WI38 (cell line): ENCODE measurements around the gene SLC8B1.
"Not testable (repeated sequence)": the region's sequence is repeated elsewhere in the genome, so short reads cannot be mapped to it uniquely, and the experiment has no call there.

Experiments
- H3K4me3 ChIP-seq: 2 replicates; pipeline ENCODE4 v1.5.1; 2011; ENCODE audit warnings: low read depth, mild to moderate bottlenecking, control low read depth, low read length
- TF ChIP-seq, protein P1 (sequence below): IDR thresholded peaks from 2 replicates; pipeline ENCODE4 v1.5.1; 2012; ENCODE audit warnings: low read depth, mild to moderate bottlenecking, control low read depth, low read length

SLC8B1 gene

DNA sequence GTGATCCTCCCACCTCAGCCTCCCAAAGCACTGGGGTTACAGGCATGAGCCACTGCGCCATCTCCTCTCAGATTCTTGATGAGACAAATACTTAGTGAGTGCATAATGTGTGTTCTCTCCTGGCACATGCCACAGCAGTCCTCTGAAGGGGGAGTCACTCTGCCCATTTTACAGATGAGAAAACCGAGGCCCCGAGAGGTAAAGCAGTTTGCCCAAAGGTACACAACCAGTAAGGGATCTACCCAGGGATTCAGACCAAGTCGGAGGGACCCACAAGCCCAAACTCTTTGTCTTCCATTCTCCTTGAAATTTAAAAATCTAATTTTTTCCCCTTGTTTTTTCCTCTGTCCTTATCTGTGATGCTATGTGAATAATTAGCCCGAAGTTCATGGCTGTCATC lies 29.8 kb upstream of the SLC8B1 start:
- TF ChIP-seq, protein P1, sequence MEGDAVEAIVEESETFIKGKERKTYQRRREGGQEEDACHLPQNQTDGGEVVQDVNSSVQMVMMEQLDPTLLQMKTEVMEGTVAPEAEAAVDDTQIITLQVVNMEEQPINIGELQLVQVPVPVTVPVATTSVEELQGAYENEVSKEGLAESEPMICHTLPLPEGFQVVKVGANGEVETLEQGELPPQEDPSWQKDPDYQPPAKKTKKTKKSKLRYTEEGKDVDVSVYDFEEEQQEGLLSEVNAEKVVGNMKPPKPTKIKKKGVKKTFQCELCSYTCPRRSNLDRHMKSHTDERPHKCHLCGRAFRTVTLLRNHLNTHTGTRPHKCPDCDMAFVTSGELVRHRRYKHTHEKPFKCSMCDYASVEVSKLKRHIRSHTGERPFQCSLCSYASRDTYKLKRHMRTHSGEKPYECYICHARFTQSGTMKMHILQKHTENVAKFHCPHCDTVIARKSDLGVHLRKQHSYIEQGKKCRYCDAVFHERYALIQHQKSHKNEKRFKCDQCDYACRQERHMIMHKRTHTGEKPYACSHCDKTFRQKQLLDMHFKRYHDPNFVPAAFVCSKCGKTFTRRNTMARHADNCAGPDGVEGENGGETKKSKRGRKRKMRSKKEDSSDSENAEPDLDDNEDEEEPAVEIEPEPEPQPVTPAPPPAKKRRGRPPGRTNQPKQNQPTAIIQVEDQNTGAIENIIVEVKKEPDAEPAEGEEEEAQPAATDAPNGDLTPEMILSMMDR = no peak

DNA sequence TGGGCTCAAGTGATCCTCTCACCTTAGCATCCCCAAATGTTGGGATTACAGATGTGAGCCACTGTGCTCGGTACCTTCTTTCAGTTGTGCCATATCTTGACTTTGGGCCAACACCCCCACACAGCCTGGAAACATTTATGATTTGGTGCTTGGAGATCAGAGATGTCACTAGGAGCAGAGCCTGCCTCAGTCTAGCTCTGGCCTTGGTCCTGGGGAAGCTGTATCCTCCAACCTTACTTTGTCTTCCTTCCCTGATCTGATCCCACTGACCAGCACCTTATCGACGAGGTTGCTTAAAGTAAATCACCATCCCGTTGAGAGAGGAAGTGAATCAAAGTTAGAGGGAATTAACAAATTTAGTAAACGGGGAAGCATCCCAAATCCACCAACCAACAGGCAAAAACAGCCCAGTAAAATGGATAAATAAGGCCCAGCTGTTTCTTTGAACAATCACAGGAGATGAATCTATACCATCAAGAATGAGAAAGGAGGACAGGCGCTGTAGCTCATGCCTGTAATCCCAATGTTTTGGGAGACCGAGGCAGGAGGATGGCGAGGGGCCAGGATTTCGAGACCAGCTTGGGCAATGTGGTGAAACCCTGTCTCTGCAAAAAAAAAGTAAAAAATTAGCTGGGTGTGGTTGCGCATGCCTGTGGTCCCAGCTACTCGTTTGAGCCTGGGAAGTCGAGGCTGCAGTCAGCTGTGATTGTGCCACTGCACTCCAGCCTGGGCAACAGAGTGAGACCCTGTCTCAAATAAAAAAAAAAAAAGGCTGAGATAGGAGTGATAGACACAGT lies 26.9 kb upstream of the SLC8B1 start:
- no peak overlapping the region for H3K4me3 ChIP-seq
- TF ChIP-seq, protein P1 = no peak

More for the DNA sequence above, 29.8 kb upstream of the SLC8B1 start:
- no peak overlapping the region for H3K4me3 ChIP-seq

DNA sequence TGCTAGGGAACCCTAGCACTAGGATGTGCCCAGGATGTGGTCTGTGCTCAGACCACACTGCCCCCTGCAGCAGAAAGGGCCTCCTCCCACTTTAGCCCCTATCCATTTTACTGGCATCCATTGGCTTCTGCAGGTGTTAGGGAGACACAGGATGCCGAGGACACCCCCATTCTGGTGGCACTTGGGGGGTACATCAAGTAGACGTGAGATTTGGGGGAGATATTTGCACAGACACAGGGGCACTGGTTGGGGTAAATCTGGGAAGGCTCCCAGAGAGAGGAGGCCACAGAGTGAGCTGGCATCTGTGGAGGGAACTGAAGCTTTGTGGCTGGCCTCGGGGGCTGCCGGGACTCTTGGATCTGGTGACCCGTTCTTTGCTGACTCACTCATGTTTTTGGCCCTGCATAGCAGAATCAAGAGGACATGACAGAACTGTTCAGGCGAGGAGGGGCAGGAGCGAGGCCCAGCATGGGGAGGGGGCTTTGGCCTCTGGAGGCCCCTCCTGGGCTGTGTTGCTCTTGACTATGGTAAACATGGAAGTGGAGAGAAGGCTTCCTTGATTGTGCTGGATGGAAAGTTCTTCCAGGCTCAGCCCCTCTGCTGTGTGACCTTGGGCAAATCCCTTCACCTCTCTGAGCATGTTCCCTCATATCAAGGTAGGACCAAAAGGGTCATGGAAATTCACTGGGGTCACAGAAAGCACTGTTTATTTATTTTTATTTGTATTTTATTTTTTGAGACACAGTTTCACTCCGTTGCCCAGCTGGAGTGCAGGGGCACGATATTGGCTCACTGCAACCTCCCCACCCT lies 25.2 kb upstream of the SLC8B1 start:
- TF ChIP-seq, protein P1 = no peak
- H3K4me3 ChIP-seq = no peak overlapping the region

DNA sequence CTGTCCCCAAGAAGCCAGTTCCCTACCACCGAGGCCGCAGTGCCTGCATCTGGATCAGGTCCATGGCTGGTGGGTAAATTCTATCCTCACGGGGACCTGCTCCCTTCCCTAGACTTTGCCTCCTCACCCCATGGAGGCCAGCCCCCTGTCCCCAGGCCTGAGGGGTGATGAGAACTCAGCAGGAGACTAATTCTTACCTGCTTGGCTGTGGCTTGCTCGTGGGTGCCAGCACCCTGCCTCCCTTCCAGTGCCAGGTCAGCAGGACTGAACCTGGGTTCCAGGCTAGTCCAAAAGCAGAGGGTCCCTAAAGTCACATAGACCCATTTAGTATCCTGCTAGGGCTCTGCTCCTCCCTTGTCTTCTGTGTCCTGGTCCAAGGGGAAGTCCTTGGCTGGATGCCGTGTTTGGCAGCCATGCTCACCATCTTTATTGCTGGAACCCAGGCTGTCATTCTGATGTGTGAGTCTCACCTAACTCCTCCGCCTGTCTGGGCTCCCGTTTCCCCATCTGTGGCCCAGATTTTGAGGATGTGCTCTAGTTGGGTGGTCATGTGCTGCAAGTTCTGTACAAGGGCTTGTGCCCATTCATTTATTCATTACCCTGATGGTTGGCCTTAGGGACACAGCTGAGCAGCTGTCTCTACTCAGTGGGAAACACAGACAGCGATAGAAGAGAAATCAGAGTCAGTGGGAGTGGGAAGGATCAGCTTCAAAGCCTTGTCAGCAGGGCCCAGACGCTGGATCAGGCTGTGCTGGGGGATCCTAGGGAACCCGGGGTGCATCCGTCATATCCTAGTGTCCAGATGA lies 24.4 kb upstream of the SLC8B1 start:
- peak overlapping the region; percentile 86 for H3K4me3 ChIP-seq
- TF ChIP-seq, protein P1 = no peak

DNA sequence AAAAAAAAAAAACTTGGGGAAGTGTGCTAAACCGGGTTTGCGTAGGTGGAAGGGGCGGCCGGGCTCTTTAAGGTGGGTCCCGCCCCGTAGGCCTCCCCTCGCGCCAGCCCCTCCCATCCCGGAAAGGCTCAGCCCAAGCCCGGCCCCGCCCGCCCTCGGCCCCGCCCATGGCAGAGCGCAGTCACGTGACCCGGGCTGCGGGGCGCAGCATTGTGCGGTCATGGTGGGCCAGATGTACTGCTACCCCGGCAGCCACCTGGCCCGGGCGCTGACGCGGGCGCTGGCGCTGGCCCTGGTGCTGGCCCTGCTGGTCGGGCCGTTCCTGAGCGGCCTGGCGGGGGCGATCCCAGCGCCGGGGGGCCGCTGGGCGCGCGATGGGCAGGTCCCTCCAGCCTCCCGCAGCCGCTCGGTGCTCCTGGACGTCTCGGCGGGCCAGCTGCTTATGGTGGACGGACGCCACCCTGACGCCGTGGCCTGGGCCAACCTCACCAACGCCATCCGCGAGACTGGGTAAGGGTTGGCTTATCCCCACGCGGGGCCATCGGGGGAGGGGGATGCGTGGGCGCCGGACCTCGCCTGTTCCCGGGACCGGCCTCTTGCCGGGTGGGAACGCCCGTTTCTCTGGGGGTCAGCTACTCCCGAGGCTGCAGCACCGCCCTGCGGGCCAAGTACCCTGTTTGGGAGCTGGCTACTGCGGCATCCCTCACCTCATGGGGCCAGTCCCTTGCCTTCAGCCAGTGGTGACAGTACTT lies 23.6 kb upstream of the SLC8B1 start, which contains the start of gene PLBD2:
TSS of gene PLBD2 (plus strand) at position 207 of the 752 bp plus-strand sequence. CDS start at position 221, 14 bp downstream.
- H3K4me3 ChIP-seq = peak within 1 kb of the TSS; percentile 86
- TF ChIP-seq, protein P1 = no peak

DNA sequence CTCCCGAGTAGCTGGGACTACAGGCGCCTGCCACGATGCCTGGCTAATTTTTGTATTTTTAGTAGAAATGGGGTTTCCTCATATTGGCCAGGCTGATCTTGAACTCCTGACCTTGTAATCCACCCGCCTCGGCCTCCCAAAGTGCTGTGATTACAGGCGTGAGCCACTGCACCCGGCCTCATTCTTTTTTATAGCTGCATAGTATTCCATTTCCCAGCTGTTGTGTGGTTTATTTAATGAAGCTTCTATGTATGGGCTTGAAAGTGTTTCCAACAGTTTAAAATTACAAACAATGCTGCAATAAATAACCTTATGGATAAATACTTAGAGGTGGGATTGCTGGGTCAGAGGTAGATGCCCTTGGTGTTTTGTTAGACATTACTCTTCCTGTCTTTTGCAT lies 19.3 kb upstream of the SLC8B1 start:
- H3K4me3 ChIP-seq = not testable (repeated sequence)

DNA sequence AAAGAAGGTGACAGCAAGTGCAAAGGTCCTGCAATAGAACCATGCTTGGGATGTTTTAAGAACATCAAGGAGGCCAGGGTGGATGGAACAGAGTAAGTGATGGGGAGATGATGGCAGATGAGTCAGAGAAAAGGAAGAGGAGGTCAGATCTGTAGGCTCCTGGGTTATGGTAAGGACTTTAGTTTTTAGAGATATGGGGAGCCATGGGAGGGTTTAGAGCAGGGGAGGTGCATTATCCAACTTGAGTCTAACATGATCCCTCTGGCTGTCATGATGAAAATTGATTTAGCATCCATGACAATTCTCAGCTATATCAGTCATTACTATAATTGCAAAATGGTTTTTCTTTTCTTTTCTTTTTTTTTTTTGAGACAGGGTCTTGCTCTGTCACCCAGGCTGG lies 16.2 kb upstream of the SLC8B1 start:
- H3K4me3 ChIP-seq = no peak overlapping the region
- TF ChIP-seq, protein P1 = no peak
